Measurements from ENCODE around the gene ZYG11A. TPM values are rescaled to one million over a fixed set of nuclear protein-coding genes. Genes with fewer than 3 reads are reported as not detected.

The ZYG11A gene
- total and polyA plus RNA-seq, 2 of the 13 experiments (the other 11 are each of a cell fraction or from before 2014, with no cell fraction given) = not detected

- Histone ChIP-seq H3K27ac (ENCODE audit: extremely low read length, insufficient read depth, low read length) (no peak overlapping the region), H3K4me2 (ENCODE audit: low read depth, low read length) (no peak overlapping the region), H3K79me2 (ENCODE audit: insufficient read depth, low read length) (no peaks in the 10 kb centered on the region), H3K9ac (ENCODE audit: insufficient read depth, low read depth, low read length) (no peak overlapping the region), H3K4me3 (replicated peaks in 1 of 3; ENCODE audit: insufficient read depth in 1 of 3, low read depth in 2 of 3, low read length in 3 of 3) (no peak overlapping the region), H3K4me1 (ENCODE audit: insufficient read depth, low read length) (no peaks in the 10 kb centered on the region), H3K27me3 (ENCODE audit: control insufficient read depth in 1 of 2, insufficient read depth in 2 of 2, low read length in 2 of 2) (no peaks in the 10 kb centered on the region), H3K9me3 (ENCODE audit: low read length) (no peaks in the 10 kb centered on the region), H2AFZ (ENCODE audit: low read length) (no peak overlapping the region), H4K20me1 (ENCODE audit: insufficient read depth, low read length) (no peaks in the 10 kb centered on the region), H3K36me3 (replicated peaks in 1 of 2; ENCODE audit: control insufficient read depth in 1 of 2, insufficient read depth in 2 of 2, low read length in 2 of 2) (no peaks in the 10 kb centered on the region)
- ATAC-seq (no peak), FAIRE-seq (no peak), DNase-seq (ENCODE audit: low spot score) (no peak)
- ChIA-PET POLR2A (no interaction called here), CTCF (ENCODE audit: low intra/inter-chr PET ratio, low total read pairs) (no interaction called here)
- no peak for TF ChIP-seq ZNF264 (CRISPR knock-in tag; IDR thresholded peaks at IDR 0.05)
- TF ChIP-seq HNF1B (CRISPR knock-in tag; IDR thresholded peaks at IDR 0.05) = no peak
- TF ChIP-seq ZNF652 (CRISPR knock-in tag; IDR thresholded peaks at IDR 0.05; ENCODE audit: borderline replicate concordance, low read depth) = no peak
- no peak for TF ChIP-seq DBP (CRISPR knock-in tag; IDR thresholded peaks at IDR 0.05; ENCODE audit: not compliant biosample characterization)
- no peak for TF ChIP-seq PRPF4 (IDR thresholded peaks at IDR 0.05; ENCODE audit: low read depth, low read length, poor library complexity, severe bottlenecking)
- TF ChIP-seq ZNF773 (CRISPR knock-in tag; IDR thresholded peaks at IDR 0.05; ENCODE audit: borderline replicate concordance) = no peak
- no peak for TF ChIP-seq KLF6 (CRISPR knock-in tag; IDR thresholded peaks at IDR 0.05)
- TF ChIP-seq TERF1 (CRISPR knock-in tag; IDR thresholded peaks at IDR 0.05) = no peak
- no peak for TF ChIP-seq SNAI1 (CRISPR knock-in tag; IDR thresholded peaks at IDR 0.05; ENCODE audit: borderline replicate concordance)
- TF ChIP-seq GATAD1 (CRISPR knock-in tag; IDR thresholded peaks at IDR 0.05) = no peak
- no peak for TF ChIP-seq THAP8 (CRISPR knock-in tag; IDR thresholded peaks at IDR 0.05; ENCODE audit: borderline replicate concordance)
- TF ChIP-seq ZNF619 (CRISPR knock-in tag; IDR thresholded peaks at IDR 0.05) = no peak
- TF ChIP-seq HOXA7 (CRISPR knock-in tag; IDR thresholded peaks at IDR 0.05) = no peak
- no peak for TF ChIP-seq GATA4 (IDR thresholded peaks at IDR 0.05; ENCODE audit: borderline replicate concordance, low read depth)
- no peak for TF ChIP-seq ZNF337 (CRISPR knock-in tag; IDR thresholded peaks at IDR 0.05; ENCODE audit: borderline replicate concordance, low read depth)
- TF ChIP-seq TEAD2 (CRISPR knock-in tag; IDR thresholded peaks at IDR 0.05) = no peak
- TF ChIP-seq ZNF282 (IDR thresholded peaks at IDR 0.05; ENCODE audit: partially characterized antibody) = no peak
- TF ChIP-seq PBX2 (CRISPR knock-in tag; IDR thresholded peaks at IDR 0.05) = no peak
- TF ChIP-seq ZNF232 (CRISPR knock-in tag; IDR thresholded peaks at IDR 0.05; ENCODE audit: borderline replicate concordance) = no peak
- WGBS (ENCODE audit: low lambda C conversion rate) = 3% methylated on average over 2 of the region's 2 CpGs
- intact Hi-C loops (cut with micrococcal nuclease; ENCODE audit: unreplicated experiment) = no loop called here
- no TSS peak for BruUV-seq (replicated peaks)
- in situ Hi-C loops (cut with HindIII; ENCODE audit: extremely low pct_ligation_motif_present, low pct_unique_long_range_greater_than_20kb) = no loop called here
Measured at GRCh38 chr1:52852854-52853253, 10.3 kb downstream of the ZYG11A start.

All from HepG2 (cell line).